K562 (cell line): ENCODE results near the gene MCFD2. TPM values are rescaled to one million over a fixed set of nuclear protein-coding genes. Genes with fewer than 3 reads are reported as not detected.

Source experiments
- GTF2F1 ChIP-seq: IDR thresholded peaks from 2 replicates; pipeline ENCODE4 v1.6.1; 2011; ENCODE audit warnings: low read depth, low read length, improper control_type of control experiment
- NR3C1 ChIP-seq: sonication (generic); formaldehyde crosslinking; IDR thresholded peaks from 2 replicates; pipeline ENCODE4 v1.8.1; 2022; ENCODE audit warnings: missing genetic modification reagents
- PHB ChIP-seq: fragments of 250-450 bp; sonication (Bioruptor Pico); IDR thresholded peaks from 2 replicates; pipeline ENCODE4 v1.5.0; 2021
- RBM17 ChIP-seq: fragments of 200-400 bp; formaldehyde crosslinking; IDR thresholded peaks from 2 replicates; pipeline ENCODE4 v1.6.1; 2017; ENCODE audit warnings: low read depth, mild to moderate bottlenecking, low read length, borderline replicate concordance
- ZBED1 ChIP-seq: IDR thresholded peaks from 2 replicates; pipeline ENCODE4 v1.6.1; 2014
- ZNF134 ChIP-seq: fragments of 250-450 bp; sonication (Bioruptor Pico); conservative IDR thresholded peaks from 2 replicates; pipeline ENCODE4 v1.4.0; 2020
- ZNF165 ChIP-seq: fragments of 250-450 bp; sonication (Bioruptor Pico); IDR thresholded peaks from 2 replicates; pipeline ENCODE4 v1.4.0; 2020; ENCODE audit warnings: borderline replicate concordance
- ZNF253 ChIP-seq: fragments of 250-450 bp; sonication (Bioruptor Pico); conservative IDR thresholded peaks from 2 replicates; pipeline ENCODE4 v1.6.1; 2021; ENCODE audit warnings: mild to moderate bottlenecking
- polyA plus RNA-seq, 8 experiments: library from polyadenylated mRNA; depleted of rRNA in 4 of 8; stranded (reverse) in 5 of 8; unstranded in 3 of 8; fragments of >200 nt; fragmentation: Nextera tagmentation in 2 of 8; fragmentation: Illumina TruSeq in 1 of 8; extraction: Ambion mirVana in 2 of 8; extraction: Trizol in 1 of 8; gene quantifications; 2 replicates each; pipeline versions ENCODE4 v1.2.1 to v1.2.3, GENCODE V29; 2011 to 2014; ENCODE audit warnings: inconsistent platforms in 1 of 8, missing spikeins in 1 of 8
- total RNA-seq, 7 experiments: library from RNA; depleted of rRNA in 6 of 7; stranded (reverse); fragments of >200 nt in 6 of 7; fragmentation: Illumina TruSeq in 2 of 7; extraction: Trizol in 2 of 7; gene quantifications; 2 replicates each; pipeline versions ENCODE4 v1.2.1 to v1.2.3, GENCODE V29; 2011 to 2021; ENCODE audit warnings: low replicate concordance in 1 of 7
- TF ChIP-seq, protein P1 (sequence below): fragments of 450-650 bp; IDR thresholded peaks from 2 replicates; pipeline ENCODE4 v1.6.1; 2016; ENCODE audit warnings: mild to moderate bottlenecking, moderate library complexity
- TF ChIP-seq, protein P2 (sequence below): fragments of 250-450 bp; sonication (Bioruptor Pico); IDR thresholded peaks from 2 replicates; pipeline ENCODE4 v1.8.0; 2021; ENCODE audit warnings: borderline replicate concordance, mild to moderate bottlenecking, moderate library complexity; ENCODE audit not compliant: poor library complexity, severe bottlenecking
- TF ChIP-seq, protein P3 (sequence below): sonication (generic); formaldehyde crosslinking; IDR thresholded peaks from 2 replicates; pipeline ENCODE4 v1.8.1; 2023; ENCODE audit warnings: mild to moderate bottlenecking, missing genetic modification reagents
- TF ChIP-seq, protein P4 (sequence below): fragments of 450-650 bp; formaldehyde crosslinking; IDR thresholded peaks from 2 replicates; pipeline ENCODE4 v1.4.0; 2020; ENCODE audit warnings: mild to moderate bottlenecking, moderate library complexity

MCFD2 gene
- total and polyA plus RNA-seq, 9 of the 15 experiments (the other 6 are each of a cell fraction or from before 2014, with no cell fraction given): 78.6 to 237 (median 123) TPM

DNA sequence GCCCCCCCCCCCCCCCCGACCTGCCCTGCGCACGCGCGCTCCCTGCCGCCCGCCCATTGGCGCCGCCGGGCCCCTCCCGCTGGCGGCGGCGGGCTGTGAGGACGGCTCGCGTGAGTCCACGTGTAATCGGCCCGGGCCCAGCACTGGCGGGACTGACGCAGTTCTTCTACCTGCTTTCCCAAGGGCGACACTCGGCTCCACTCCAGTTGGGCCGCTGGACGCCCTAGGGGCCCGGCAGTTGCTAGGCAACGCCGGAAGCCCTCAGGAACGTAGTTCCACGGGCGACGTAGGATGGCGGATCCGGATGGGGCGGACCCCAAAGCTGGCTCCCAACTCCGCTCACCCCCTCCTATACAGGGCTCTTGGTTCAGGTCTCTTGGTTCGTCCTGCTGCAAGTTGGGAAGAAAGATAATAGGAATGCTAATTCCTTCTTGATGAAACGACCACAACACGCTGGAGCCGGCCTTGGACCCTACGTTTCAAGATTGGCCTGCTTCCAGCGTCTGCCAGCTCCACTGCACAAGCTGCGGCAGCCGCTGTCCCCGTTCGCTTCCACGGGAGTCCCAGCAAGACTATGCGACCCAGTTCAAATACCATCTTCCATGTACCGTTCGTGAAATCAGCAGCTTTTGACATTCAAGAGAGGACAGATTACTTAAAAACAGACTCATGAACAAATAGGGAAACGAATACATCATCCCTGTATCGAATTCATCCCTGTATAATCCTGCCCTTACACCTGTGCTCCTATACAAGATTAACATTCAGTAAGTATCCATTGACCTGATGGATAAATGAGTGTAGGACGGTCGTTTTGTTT is 415 bp upstream of the MCFD2 start (continued):
- TF ChIP-seq, protein P1, sequence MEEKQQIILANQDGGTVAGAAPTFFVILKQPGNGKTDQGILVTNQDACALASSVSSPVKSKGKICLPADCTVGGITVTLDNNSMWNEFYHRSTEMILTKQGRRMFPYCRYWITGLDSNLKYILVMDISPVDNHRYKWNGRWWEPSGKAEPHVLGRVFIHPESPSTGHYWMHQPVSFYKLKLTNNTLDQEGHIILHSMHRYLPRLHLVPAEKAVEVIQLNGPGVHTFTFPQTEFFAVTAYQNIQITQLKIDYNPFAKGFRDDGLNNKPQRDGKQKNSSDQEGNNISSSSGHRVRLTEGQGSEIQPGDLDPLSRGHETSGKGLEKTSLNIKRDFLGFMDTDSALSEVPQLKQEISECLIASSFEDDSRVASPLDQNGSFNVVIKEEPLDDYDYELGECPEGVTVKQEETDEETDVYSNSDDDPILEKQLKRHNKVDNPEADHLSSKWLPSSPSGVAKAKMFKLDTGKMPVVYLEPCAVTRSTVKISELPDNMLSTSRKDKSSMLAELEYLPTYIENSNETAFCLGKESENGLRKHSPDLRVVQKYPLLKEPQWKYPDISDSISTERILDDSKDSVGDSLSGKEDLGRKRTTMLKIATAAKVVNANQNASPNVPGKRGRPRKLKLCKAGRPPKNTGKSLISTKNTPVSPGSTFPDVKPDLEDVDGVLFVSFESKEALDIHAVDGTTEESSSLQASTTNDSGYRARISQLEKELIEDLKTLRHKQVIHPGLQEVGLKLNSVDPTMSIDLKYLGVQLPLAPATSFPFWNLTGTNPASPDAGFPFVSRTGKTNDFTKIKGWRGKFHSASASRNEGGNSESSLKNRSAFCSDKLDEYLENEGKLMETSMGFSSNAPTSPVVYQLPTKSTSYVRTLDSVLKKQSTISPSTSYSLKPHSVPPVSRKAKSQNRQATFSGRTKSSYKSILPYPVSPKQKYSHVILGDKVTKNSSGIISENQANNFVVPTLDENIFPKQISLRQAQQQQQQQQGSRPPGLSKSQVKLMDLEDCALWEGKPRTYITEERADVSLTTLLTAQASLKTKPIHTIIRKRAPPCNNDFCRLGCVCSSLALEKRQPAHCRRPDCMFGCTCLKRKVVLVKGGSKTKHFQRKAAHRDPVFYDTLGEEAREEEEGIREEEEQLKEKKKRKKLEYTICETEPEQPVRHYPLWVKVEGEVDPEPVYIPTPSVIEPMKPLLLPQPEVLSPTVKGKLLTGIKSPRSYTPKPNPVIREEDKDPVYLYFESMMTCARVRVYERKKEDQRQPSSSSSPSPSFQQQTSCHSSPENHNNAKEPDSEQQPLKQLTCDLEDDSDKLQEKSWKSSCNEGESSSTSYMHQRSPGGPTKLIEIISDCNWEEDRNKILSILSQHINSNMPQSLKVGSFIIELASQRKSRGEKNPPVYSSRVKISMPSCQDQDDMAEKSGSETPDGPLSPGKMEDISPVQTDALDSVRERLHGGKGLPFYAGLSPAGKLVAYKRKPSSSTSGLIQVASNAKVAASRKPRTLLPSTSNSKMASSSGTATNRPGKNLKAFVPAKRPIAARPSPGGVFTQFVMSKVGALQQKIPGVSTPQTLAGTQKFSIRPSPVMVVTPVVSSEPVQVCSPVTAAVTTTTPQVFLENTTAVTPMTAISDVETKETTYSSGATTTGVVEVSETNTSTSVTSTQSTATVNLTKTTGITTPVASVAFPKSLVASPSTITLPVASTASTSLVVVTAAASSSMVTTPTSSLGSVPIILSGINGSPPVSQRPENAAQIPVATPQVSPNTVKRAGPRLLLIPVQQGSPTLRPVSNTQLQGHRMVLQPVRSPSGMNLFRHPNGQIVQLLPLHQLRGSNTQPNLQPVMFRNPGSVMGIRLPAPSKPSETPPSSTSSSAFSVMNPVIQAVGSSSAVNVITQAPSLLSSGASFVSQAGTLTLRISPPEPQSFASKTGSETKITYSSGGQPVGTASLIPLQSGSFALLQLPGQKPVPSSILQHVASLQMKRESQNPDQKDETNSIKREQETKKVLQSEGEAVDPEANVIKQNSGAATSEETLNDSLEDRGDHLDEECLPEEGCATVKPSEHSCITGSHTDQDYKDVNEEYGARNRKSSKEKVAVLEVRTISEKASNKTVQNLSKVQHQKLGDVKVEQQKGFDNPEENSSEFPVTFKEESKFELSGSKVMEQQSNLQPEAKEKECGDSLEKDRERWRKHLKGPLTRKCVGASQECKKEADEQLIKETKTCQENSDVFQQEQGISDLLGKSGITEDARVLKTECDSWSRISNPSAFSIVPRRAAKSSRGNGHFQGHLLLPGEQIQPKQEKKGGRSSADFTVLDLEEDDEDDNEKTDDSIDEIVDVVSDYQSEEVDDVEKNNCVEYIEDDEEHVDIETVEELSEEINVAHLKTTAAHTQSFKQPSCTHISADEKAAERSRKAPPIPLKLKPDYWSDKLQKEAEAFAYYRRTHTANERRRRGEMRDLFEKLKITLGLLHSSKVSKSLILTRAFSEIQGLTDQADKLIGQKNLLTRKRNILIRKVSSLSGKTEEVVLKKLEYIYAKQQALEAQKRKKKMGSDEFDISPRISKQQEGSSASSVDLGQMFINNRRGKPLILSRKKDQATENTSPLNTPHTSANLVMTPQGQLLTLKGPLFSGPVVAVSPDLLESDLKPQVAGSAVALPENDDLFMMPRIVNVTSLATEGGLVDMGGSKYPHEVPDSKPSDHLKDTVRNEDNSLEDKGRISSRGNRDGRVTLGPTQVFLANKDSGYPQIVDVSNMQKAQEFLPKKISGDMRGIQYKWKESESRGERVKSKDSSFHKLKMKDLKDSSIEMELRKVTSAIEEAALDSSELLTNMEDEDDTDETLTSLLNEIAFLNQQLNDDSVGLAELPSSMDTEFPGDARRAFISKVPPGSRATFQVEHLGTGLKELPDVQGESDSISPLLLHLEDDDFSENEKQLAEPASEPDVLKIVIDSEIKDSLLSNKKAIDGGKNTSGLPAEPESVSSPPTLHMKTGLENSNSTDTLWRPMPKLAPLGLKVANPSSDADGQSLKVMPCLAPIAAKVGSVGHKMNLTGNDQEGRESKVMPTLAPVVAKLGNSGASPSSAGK: peak; percentile 84
- no peak for TF ChIP-seq ZNF134 (CRISPR knock-in tag)
- no peak for TF ChIP-seq PHB (CRISPR knock-in tag)
- TF ChIP-seq ZBED1: no peak; the same call in 1 of the 2 replicates
- TF ChIP-seq NR3C1: no peak
- TF ChIP-seq, protein P2, sequence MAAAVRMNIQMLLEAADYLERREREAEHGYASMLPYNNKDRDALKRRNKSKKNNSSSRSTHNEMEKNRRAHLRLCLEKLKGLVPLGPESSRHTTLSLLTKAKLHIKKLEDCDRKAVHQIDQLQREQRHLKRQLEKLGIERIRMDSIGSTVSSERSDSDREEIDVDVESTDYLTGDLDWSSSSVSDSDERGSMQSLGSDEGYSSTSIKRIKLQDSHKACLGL (CRISPR knock-in tag): no peak
- no peak for TF ChIP-seq ZNF253 (CRISPR knock-in tag)
- TF ChIP-seq, protein P3, sequence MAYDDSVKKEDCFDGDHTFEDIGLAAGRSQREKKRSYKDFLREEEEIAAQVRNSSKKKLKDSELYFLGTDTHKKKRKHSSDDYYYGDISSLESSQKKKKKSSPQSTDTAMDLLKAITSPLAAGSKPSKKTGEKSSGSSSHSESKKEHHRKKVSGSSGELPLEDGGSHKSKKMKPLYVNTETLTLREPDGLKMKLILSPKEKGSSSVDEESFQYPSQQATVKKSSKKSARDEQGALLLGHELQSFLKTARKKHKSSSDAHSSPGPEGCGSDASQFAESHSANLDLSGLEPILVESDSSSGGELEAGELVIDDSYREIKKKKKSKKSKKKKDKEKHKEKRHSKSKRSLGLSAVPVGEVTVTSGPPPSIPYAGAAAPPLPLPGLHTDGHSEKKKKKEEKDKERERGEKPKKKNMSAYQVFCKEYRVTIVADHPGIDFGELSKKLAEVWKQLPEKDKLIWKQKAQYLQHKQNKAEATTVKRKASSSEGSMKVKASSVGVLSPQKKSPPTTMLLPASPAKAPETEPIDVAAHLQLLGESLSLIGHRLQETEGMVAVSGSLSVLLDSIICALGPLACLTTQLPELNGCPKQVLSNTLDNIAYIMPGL (CRISPR knock-in tag): 0 out of 2 replicates have a peak, but pooled peaks have one; percentile 44
- TF ChIP-seq, protein P4, sequence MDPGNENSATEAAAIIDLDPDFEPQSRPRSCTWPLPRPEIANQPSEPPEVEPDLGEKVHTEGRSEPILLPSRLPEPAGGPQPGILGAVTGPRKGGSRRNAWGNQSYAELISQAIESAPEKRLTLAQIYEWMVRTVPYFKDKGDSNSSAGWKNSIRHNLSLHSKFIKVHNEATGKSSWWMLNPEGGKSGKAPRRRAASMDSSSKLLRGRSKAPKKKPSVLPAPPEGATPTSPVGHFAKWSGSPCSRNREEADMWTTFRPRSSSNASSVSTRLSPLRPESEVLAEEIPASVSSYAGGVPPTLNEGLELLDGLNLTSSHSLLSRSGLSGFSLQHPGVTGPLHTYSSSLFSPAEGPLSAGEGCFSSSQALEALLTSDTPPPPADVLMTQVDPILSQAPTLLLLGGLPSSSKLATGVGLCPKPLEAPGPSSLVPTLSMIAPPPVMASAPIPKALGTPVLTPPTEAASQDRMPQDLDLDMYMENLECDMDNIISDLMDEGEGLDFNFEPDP (CRISPR knock-in tag): no peak
- TF ChIP-seq ZNF165 (CRISPR knock-in tag): no peak
- no peak for TF ChIP-seq RBM17
- TF ChIP-seq GTF2F1: peak; percentile 33; the same call in 1 of the 2 replicates
